Coronary artery (tissue), 2 donors: ENCODE measurements around the gene SMCO3.

Experiments used
- DNase-seq: peaks from one replicate; pipeline ENCODE4 v3.0.0-alpha.2; 2017; ENCODE audit warnings: low spot score
- H3K27ac ChIP-seq, 2 donors: fragments of 200-600 bp; sonication (generic); one replicate each; pipeline ENCODE4 v1.5.1; 2016 to 2019
- H3K4me3 ChIP-seq: fragments of 200-600 bp; sonication (generic); 2 replicates; pipeline ENCODE4 v1.5.1; 2016; ENCODE audit warnings: mild to moderate bottlenecking, moderate library complexity
- CTCF ChIP-seq: fragments of 200-600 bp; sonication (generic); IDR thresholded peaks from one replicate; pipeline ENCODE4 v1.5.1; 2019; ENCODE audit warnings: antibody characterized with exemption

SMCO3 gene

GRCh38 chr12:14814014-14814413, at the start of gene SMCO3:
SMCO3 (minus strand) TSS chr12:14814182; CDS start chr12:14806680, 7,502 bp downstream.
- Histone ChIP-seq H3K4me3 (no peak within 1 kb of the TSS), H3K27ac (no peak within 1 kb of the TSS)
- DNase-seq: no peak
- TF ChIP-seq CTCF: no peak

GRCh38 chr12:14860490-14860889, 46.5 kb upstream of the SMCO3 start:
- no peak overlapping the region for H3K4me3 ChIP-seq
- TF ChIP-seq CTCF: no peak
- H3K27ac ChIP-seq: no peak overlapping the region
- DNase-seq: no peak

- Histone ChIP-seq H3K27ac (no peak overlapping the region), H3K4me3 (no peak overlapping the region)
- TF ChIP-seq CTCF: no peak
- DNase-seq: no peak
Observed at GRCh38 chr12:14858513-14858912, 44.5 kb upstream of the SMCO3 start.

- DNase-seq: no peak
- TF ChIP-seq CTCF: no peak
- Histone ChIP-seq H3K27ac (peak overlapping the region in 1 of 2 donors; percentile 26), H3K4me3 (no peak overlapping the region)
Observed at GRCh38 chr12:14854586-14855183, 40.7 kb upstream of the SMCO3 start.

GRCh38 chr12:14853961-14854360, 40.0 kb upstream of the SMCO3 start:
- no peak overlapping the region for H3K4me3 ChIP-seq
- H3K27ac ChIP-seq: no peak overlapping the region
- no peak for TF ChIP-seq CTCF
- no peak for DNase-seq

GRCh38 chr12:14852880-14853279, 38.9 kb upstream of the SMCO3 start:
- Histone ChIP-seq H3K4me3 (no peak overlapping the region), H3K27ac (no peak overlapping the region)
- no peak for DNase-seq
- TF ChIP-seq CTCF: no peak

GRCh38 chr12:14850929-14851663, 37.1 kb upstream of the SMCO3 start:
- TF ChIP-seq CTCF: no peak
- H3K27ac ChIP-seq: no peak overlapping the region
- no peak for DNase-seq

More at GRCh38 chr12:14850929-14851663, 37.1 kb upstream of the SMCO3 start:
- H3K4me3 ChIP-seq: no peak overlapping the region
